ENCODE results near the gene CTNNBIP1. TPM values are rescaled to one million over a fixed set of nuclear protein-coding genes. Genes with fewer than 3 reads are reported as not detected.
"Not testable (repeated sequence)": the region's sequence is repeated elsewhere in the genome, so short reads cannot be mapped to it uniquely, and the experiment has no call there.

Gene CTNNBIP1
- total and polyA plus RNA-seq, 2 donors (not counting 1 experiment from before 2014, with no cell fraction given): 6.9 to 8.7 TPM

GRCh38 chr1:9807541-9807940 lies 102.5 kb downstream of the CTNNBIP1 start:
- Histone ChIP-seq H3K27ac (ENCODE audit: low read length in 2 of 2) (no peak overlapping the region), H3K9me3 (ENCODE audit: control extremely low read depth in 1 of 3, control insufficient read depth in 2 of 3, insufficient read depth in 1 of 3, low read length in 2 of 3) (no peaks in the 10 kb centered on the region), H3K4me2 (replicated peaks; ENCODE audit: low read depth, low read length, poor library complexity, severe bottlenecking) (no peak overlapping the region), H4K20me1 (ENCODE audit: control insufficient read depth, insufficient read depth, low read length, poor library complexity, severe bottlenecking) (peaks cover 45% of the 10 kb centered on the region), H2AFZ (ENCODE audit: insufficient read depth, low read depth, low read length, poor library complexity, severe bottlenecking) (no peak overlapping the region), H3K27me3 (replicated peaks in 1 of 4; ENCODE audit: control extremely low read depth in 1 of 4, control insufficient read depth in 3 of 4, insufficient read depth in 4 of 4, low read length in 3 of 4) (no peaks in the 10 kb centered on the region), H3K4me1 (ENCODE audit: control insufficient read depth in 2 of 2, insufficient read depth in 2 of 2, low read length in 2 of 2) (peaks cover 8 to 16% of the 10 kb centered on the region in 2 donors), H3K9ac (ENCODE audit: low read length) (no peak overlapping the region), H3K4me3 (ENCODE audit: control extremely low read depth in 1 of 5, extremely low read depth in 1 of 5, insufficient read depth in 1 of 5, low read depth in 2 of 5, low read length in 4 of 5) (no peak overlapping the region), H3K79me2 (ENCODE audit: control insufficient read depth, insufficient read depth, low read length) (peaks cover 96% of the 10 kb centered on the region), H3K36me3 (replicated peaks in 1 of 2; ENCODE audit: control extremely low read depth in 1 of 2, control insufficient read depth in 1 of 2, extremely low read depth in 1 of 2, insufficient read depth in 2 of 2, low read length in 1 of 2) (peaks cover 0 to 4% of the 10 kb centered on the region in 2 experiments)
- no peak for ATAC-seq (ENCODE audit: low read depth)
- H3K4me1 Mint-ChIP-seq: peaks cover 39% of the 10 kb centered on the region
- H3K9me3 Mint-ChIP-seq (ENCODE audit: insufficient read depth): no peaks in the 10 kb centered on the region
- DNase-seq: no peak
- ChIA-PET CTCF (no interaction called here), POLR2A (no interaction called here)
- TF ChIP-seq EZH2 (IDR thresholded peaks at IDR 0.05; ENCODE audit: borderline replicate concordance, insufficient read depth, low read depth, low read length, poor library complexity, severe bottlenecking) (no peak), CTCF (IDR thresholded peaks at IDR 0.05) (no peak)
- no peak overlapping the region for H3K4me3 Mint-ChIP-seq
- WGBS (ENCODE audit: insufficient coverage): 77% methylated on average over 10 of the region's 12 CpGs
- intact Hi-C loops (cut with micrococcal nuclease): no loop called here
- H3K27ac Mint-ChIP-seq: no peak overlapping the region
- no peaks in the 10 kb centered on the region for H3K27me3 Mint-ChIP-seq

DNA sequence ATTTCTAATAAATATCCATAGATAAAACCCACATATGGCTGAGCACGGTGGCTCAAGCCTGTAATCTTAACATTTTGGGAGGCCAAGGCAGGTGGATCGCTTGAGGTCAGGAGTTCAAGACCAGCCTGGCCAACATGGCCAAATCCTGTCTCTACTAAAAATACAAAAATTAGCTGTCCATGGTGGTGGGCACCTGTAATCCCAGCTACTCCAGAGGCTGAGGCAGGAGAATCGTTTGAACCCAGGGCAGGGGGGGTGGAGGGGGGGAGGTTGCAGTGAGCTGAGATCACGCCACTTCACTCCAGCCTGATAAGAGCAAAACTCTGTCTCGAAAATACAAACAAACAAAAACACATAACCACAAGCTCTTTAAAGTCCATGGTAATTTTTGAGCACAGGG lies 104.1 kb downstream of the CTNNBIP1 start:
- H3K36me3 ChIP-seq (replicated peaks in 1 of 2; ENCODE audit: control extremely low read depth in 1 of 2, control insufficient read depth in 1 of 2, extremely low read depth in 1 of 2, insufficient read depth in 2 of 2, low read length in 1 of 2); H3K27ac ChIP-seq (ENCODE audit: low read length in 2 of 2); H3K4me2 ChIP-seq (replicated peaks; ENCODE audit: low read depth, low read length, poor library complexity, severe bottlenecking); H3K9me3 ChIP-seq (ENCODE audit: control extremely low read depth in 1 of 3, control insufficient read depth in 2 of 3, insufficient read depth in 1 of 3, low read length in 2 of 3); H3K9me3 Mint-ChIP-seq (ENCODE audit: insufficient read depth); POLR2A ChIA-PET; ATAC-seq (ENCODE audit: low read depth); intact Hi-C loops (cut with micrococcal nuclease); H3K4me3 ChIP-seq (ENCODE audit: control extremely low read depth in 1 of 5, extremely low read depth in 1 of 5, insufficient read depth in 1 of 5, low read depth in 2 of 5, low read length in 4 of 5); H3K27me3 ChIP-seq (replicated peaks in 1 of 4; ENCODE audit: control extremely low read depth in 1 of 4, control insufficient read depth in 3 of 4, insufficient read depth in 4 of 4, low read length in 3 of 4); H2AFZ ChIP-seq (ENCODE audit: insufficient read depth, low read depth, low read length, poor library complexity, severe bottlenecking); H3K9ac ChIP-seq (ENCODE audit: low read length); H3K4me3 Mint-ChIP-seq; H3K27me3 Mint-ChIP-seq; H3K27ac Mint-ChIP-seq; DNase-seq: not testable (repeated sequence)
- WGBS (ENCODE audit: insufficient coverage): 100% methylated on average over 1 of the region's 5 CpGs
- Histone ChIP-seq H3K4me1 (ENCODE audit: control insufficient read depth in 2 of 2, insufficient read depth in 2 of 2, low read length in 2 of 2) (peaks cover 8 to 16% of the 10 kb centered on the region in 2 donors), H3K79me2 (ENCODE audit: control insufficient read depth, insufficient read depth, low read length) (peaks cover 90% of the 10 kb centered on the region), H4K20me1 (ENCODE audit: control insufficient read depth, insufficient read depth, low read length, poor library complexity, severe bottlenecking) (peaks cover 37% of the 10 kb centered on the region)
- peaks cover 42% of the 10 kb centered on the region for H3K4me1 Mint-ChIP-seq
- CTCF ChIA-PET: interaction anchor here (1.1 to 1.9 kb wide), 2 partner anchors 22 to 62 kb away, joined by 3 to 10 read pairs; no protein-coding TSS in a partner anchor
